GM23248 (cell line): ENCODE measurements around the gene GTF2H2. TPM values are rescaled to one million over a fixed set of nuclear protein-coding genes. Genes with fewer than 3 reads are reported as not detected.
"Not testable (repeated sequence)": the region's sequence is repeated elsewhere in the genome, so short reads cannot be mapped to it uniquely, and the experiment has no call there.

ENCODE experiments used
- DNase-seq: peaks from one replicate; pipeline ENCODE4 v3.0.0-alpha.2; 2015
- H2AFZ ChIP-seq: fragments of 200-600 bp; sonication (generic); 2 replicates; pipeline ENCODE4 v1.6.1; 2016; ENCODE audit warnings: antibody characterized with exemption
- H3F3A ChIP-seq: fragments of 200-600 bp; sonication (generic); 2 replicates; pipeline ENCODE4 v1.6.1; 2016; ENCODE audit warnings: mild to moderate bottlenecking, antibody characterized with exemption, mixed run types; ENCODE audit not compliant: insufficient read depth
- H3K27ac ChIP-seq: fragments of 200-600 bp; sonication (generic); 2 replicates; pipeline ENCODE4 v1.5.1; 2016; ENCODE audit warnings: mild to moderate bottlenecking
- H3K27me3 ChIP-seq: fragments of 200-600 bp; sonication (generic); replicated peaks from 2 replicates; pipeline ENCODE4 v1.6.1; 2016; ENCODE audit warnings: mild to moderate bottlenecking; ENCODE audit not compliant: insufficient read depth
- H3K36me3 ChIP-seq: fragments of 200-600 bp; sonication (generic); 2 replicates; pipeline ENCODE4 v1.6.1; 2016; ENCODE audit warnings: low read depth, mild to moderate bottlenecking
- H3K4me1 ChIP-seq: fragments of 200-600 bp; sonication (generic); 2 replicates; pipeline ENCODE4 v1.6.1; 2016; ENCODE audit warnings: mild to moderate bottlenecking; ENCODE audit not compliant: insufficient read depth
- H3K4me2 ChIP-seq: fragments of 200-600 bp; sonication (generic); one replicate; pipeline ENCODE4 v1.6.1; 2016; ENCODE audit warnings: mild to moderate bottlenecking; ENCODE audit not compliant: unreplicated experiment
- H3K4me3 ChIP-seq: fragments of 200-600 bp; sonication (generic); 2 replicates; pipeline ENCODE4 v1.5.1; 2016; ENCODE audit warnings: mild to moderate bottlenecking
- H3K79me2 ChIP-seq: fragments of 200-600 bp; sonication (generic); 2 replicates; pipeline ENCODE4 v1.6.1; 2016; ENCODE audit warnings: mild to moderate bottlenecking; ENCODE audit not compliant: insufficient read depth
- H3K9ac ChIP-seq: fragments of 200-600 bp; sonication (generic); 2 replicates; pipeline ENCODE4 v1.6.1; 2016; ENCODE audit warnings: mild to moderate bottlenecking
- H3K9me2 ChIP-seq: fragments of 200-600 bp; sonication (generic); 2 replicates; pipeline ENCODE4 v1.6.1; 2016; ENCODE audit warnings: mixed run types, mild to moderate bottlenecking, moderate library complexity; ENCODE audit not compliant: insufficient read depth
- H3K9me3 ChIP-seq: fragments of 200-600 bp; sonication (generic); one replicate; pipeline ENCODE4 v1.6.1; 2017; ENCODE audit warnings: low read depth
- H4K20me1 ChIP-seq: fragments of 200-600 bp; sonication (generic); 2 replicates; pipeline ENCODE4 v1.6.0; 2016; ENCODE audit not compliant: insufficient read depth
- EZH2 ChIP-seq: fragments of 200-600 bp; sonication (generic); IDR thresholded peaks from 2 replicates; pipeline ENCODE4 v1.6.1; 2018; ENCODE audit warnings: antibody characterized with exemption, mild to moderate bottlenecking; ENCODE audit not compliant: insufficient read depth, poor library complexity, severe bottlenecking
- EZH2phosphoT487 ChIP-seq: fragments of 200-600 bp; sonication (generic); IDR thresholded peaks from 2 replicates; pipeline ENCODE4 v1.6.1; 2018; ENCODE audit warnings: antibody characterized with exemption, moderate library complexity, mild to moderate bottlenecking, low read depth; ENCODE audit not compliant: insufficient read depth
- WGBS, 2 experiments: methylation state at CpG; one replicate each; pipeline ENCODE4 v1.1.6; 2015 to 2017; ENCODE audit warnings: low lambda C conversion rate in 2 of 2, low coverage in 1 of 2; ENCODE audit errors: missing lambda C conversion rate in 2 of 2; 5-methylcytosine and 5-hydroxymethylcytosine counted together
- in situ Hi-C: fragments of 300-500 bp; cut with MboI; formaldehyde crosslinking; loops from 2 replicates; pipeline ENCODE4 v1.15.0; 2020
- polyA plus RNA-seq: library from polyadenylated mRNA; unstranded; fragments of >200 nt; fragmentation: Nextera tagmentation; extraction: Ambion mirVana; gene quantifications from 2 replicates; pipeline ENCODE4 v1.2.1, GENCODE V29; 2016
- total RNA-seq: library from RNA; depleted of rRNA; stranded (reverse); fragments of >200 nt; shearing (Covaris generic); gene quantifications from 2 replicates; pipeline ENCODE4 v1.2.3, GENCODE V29; 2014

GTF2H2 gene
- total and polyA plus RNA-seq, 2 experiments from 2014 or later: 20.0 to 20.7 TPM

DNA sequence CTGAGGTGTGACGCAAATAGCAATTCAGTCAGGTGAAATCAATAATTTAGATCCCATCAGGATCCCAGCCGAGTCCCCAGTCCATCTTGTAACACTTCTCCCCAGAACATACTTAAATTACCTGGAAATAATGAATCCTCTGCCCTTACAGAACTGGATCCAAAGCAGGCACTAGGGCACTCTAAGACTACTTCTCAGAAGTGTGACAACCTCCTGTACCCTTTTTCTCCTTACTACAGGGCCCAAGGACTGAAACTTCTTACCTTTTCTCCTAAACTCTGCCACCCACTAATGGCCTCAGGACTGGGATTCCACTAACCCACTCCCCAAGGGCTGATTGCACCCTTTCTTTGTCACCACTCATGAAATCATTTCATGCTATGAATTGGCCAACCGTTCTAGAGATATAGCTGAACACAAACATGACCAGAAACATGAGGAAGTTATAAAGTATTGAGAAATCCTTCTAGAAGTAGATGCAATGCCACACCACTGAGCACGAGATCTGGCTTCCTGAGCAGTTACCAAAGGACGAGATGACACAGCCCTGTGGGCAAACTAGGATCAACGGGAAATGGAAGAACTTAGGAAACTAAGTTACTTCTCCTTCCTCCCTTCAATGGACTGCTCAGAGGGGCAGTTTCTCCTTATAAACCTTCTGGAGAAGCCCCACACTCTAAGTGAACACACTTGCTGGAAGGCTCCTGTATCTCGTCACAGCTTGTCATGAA is 36.3 kb downstream of the GTF2H2 start:
- DNase-seq, H3K9ac ChIP-seq, H3K27me3 ChIP-seq, H4K20me1 ChIP-seq, H3K4me3 ChIP-seq, H3K9me3 ChIP-seq, H3K4me2 ChIP-seq, H2AFZ ChIP-seq, H3K27ac ChIP-seq, H3K4me1 ChIP-seq, H3K36me3 ChIP-seq, in situ Hi-C loops, H3K9me2 ChIP-seq, H3K79me2 ChIP-seq, H3F3A ChIP-seq: not testable (repeated sequence)
- WGBS, 2 experiments: no CpG with 5 or more reads among the region's 7 CpGs

GRCh38 chr5:71025289-71025953 is 42.1 kb downstream of the GTF2H2 start, which contains the start of gene NAIP:
Gene NAIP (minus strand): TSS chr5:71025339. CDS start chr5:71012915, 12,424 bp downstream.
- H4K20me1 ChIP-seq, H2AFZ ChIP-seq, in situ Hi-C loops, H3K9ac ChIP-seq, H3K9me2 ChIP-seq, H3K79me2 ChIP-seq, H3K4me1 ChIP-seq, H3F3A ChIP-seq, H3K27me3 ChIP-seq, DNase-seq, H3K9me3 ChIP-seq, H3K4me2 ChIP-seq, H3K36me3 ChIP-seq, H3K4me3 ChIP-seq, H3K27ac ChIP-seq: not testable (repeated sequence)
- WGBS, 2 experiments: 100% methylated on average over 1 to 2 of the region's 8 CpGs

DNA sequence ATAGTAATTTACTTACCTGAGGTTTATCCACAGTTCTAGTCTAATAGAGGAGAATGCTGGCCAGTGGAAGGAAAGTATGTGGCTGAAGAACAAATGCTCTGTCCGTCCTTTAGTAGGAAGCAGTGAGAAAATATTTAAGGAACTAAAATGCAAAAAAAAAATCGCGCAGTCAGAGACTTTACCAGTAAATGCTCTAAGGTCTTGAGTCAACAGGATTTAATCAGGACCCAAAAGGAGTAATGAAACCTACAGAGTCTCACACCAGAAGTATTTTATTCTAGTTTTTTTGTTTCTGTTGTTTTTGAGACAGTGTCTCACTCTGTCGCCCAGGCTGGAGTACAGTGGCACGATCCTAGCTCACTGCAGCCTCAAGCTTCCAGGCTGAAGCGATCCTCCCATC is 46.8 kb downstream of the GTF2H2 start:
- H3K9me2 ChIP-seq, H3K4me2 ChIP-seq, H3F3A ChIP-seq, H3K4me3 ChIP-seq, H3K9ac ChIP-seq, H3K36me3 ChIP-seq, in situ Hi-C loops, H3K9me3 ChIP-seq, DNase-seq, H2AFZ ChIP-seq, H3K79me2 ChIP-seq, H3K27me3 ChIP-seq, H3K4me1 ChIP-seq, H3K27ac ChIP-seq, H4K20me1 ChIP-seq: not testable (repeated sequence)
- WGBS, 2 experiments: no CpG with 5 or more reads among the region's 6 CpGs

DNA sequence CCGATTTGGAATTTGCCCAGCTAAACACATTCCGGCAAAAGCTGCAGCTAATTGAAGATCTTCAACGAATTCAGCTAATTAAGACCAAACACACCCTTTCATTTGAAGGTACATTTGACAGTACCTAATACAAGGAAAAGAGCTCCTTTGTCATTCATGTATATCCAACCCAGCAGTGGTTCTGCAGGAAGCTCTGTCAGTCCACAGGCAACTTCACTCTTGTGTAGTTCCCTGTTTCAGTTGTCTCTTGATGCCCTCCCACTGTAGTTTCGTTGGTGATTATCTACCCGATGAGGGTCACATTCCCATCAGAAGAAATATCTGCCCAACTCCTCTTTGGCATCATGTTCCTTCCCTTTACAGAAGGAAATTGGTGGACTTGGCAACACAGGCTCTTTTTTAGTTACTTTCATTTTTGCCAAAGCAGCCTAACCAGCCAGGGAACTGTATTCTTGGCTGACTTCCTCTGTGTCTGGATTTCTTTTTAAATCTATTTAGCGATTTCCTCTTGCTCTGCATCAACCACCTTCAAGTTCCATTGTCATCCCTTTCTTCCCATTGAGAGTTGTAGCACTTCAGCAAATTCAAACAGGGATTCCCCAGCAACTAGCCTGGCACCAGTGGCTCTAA is 49.0 kb downstream of the GTF2H2 start:
- H3K4me1 ChIP-seq, H3K9ac ChIP-seq, H3K79me2 ChIP-seq, H3F3A ChIP-seq, H3K4me2 ChIP-seq, H3K9me3 ChIP-seq, H3K36me3 ChIP-seq, H3K27ac ChIP-seq, DNase-seq, H3K9me2 ChIP-seq, H3K4me3 ChIP-seq, in situ Hi-C loops, H2AFZ ChIP-seq, H4K20me1 ChIP-seq, H3K27me3 ChIP-seq: not testable (repeated sequence)
- WGBS, 2 experiments: no CpG with 5 or more reads among the region's 6 CpGs

DNA sequence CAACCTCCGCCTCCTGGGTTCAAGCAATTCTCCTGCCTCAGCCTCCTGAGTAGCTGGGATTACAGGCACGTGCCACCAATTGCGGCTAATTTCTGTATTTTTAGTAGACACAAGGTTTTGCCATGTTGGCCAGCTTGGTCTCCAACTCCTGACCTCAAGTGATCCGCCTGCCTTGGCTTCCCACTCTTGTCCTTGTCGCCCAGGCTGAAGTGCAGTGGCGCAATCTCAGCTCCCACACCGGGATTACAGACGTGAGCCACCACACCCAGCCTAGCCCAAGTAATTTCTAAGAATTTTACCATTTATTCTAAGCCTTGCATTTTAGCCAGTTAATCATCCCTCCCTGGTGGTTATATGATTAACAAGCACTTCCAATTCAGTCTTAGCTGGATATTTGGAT is 53.3 kb downstream of the GTF2H2 start:
- TF ChIP-seq EZH2phosphoT487: no peak
- no peak for TF ChIP-seq EZH2
- H3F3A ChIP-seq: no peaks in the 10 kb centered on the region
- H3K36me3 ChIP-seq: no peaks in the 10 kb centered on the region
- in situ Hi-C loops: no loop called here
- H3K4me2 ChIP-seq: no peak overlapping the region
- no peak for DNase-seq
- no peak overlapping the region for H3K27ac ChIP-seq
- no peaks in the 10 kb centered on the region for H4K20me1 ChIP-seq
- H3K9me3 ChIP-seq: no peaks in the 10 kb centered on the region
- H2AFZ ChIP-seq: no peak overlapping the region
- H3K4me1 ChIP-seq: no peaks in the 10 kb centered on the region
- H3K27me3 ChIP-seq: no peaks in the 10 kb centered on the region
- H3K4me3 ChIP-seq: no peak overlapping the region
- WGBS, 2 experiments: 65 to 69% methylated on average over 7 to 8 of the region's 8 CpGs
- H3K9ac ChIP-seq: no peak overlapping the region
- no peaks in the 10 kb centered on the region for H3K79me2 ChIP-seq
- no peaks in the 10 kb centered on the region for H3K9me2 ChIP-seq
